Measurements from ENCODE around the gene METTL13.

- TF ChIP-seq CTCF (IDR thresholded peaks at IDR 0.05; ENCODE audit: insufficient read depth, low read depth, low read length), result no peak
- TF ChIP-seq EZH2 (IDR thresholded peaks at IDR 0.05; ENCODE audit: insufficient read depth, low read length), result no peak
Observed at GRCh38 chr1:171769171-171769570, 12.3 kb upstream of the METTL13 start.

All from astrocyte (in vitro differentiated cells and primary cell).